GM21390 (cell line): Measurements from ENCODE around the gene STAB2.

Experiments used
- ATAC-seq: cut with Tn5 transposase; IDR thresholded peaks from one replicate; pipeline ENCODE4 v1.9.1; 2021; ENCODE audit not compliant: unreplicated experiment

STAB2 gene

GRCh38 chr12:103773109-103773910 lies 186.2 kb downstream of the STAB2 start:
- ATAC-seq, result no peak

GRCh38 chr12:103774977-103775560 lies 188.0 kb downstream of the STAB2 start:
- ATAC-seq, result no peak

- no peak for ATAC-seq
Observed at GRCh38 chr12:103778781-103779180, 191.7 kb downstream of the STAB2 start.

- no peak for ATAC-seq
Observed at GRCh38 chr12:103779410-103780092, 192.5 kb downstream of the STAB2 start.

GRCh38 chr12:103780093-103780440 lies 193.0 kb downstream of the STAB2 start:
- no peak for ATAC-seq

GRCh38 chr12:103780992-103781391 lies 193.9 kb downstream of the STAB2 start:
- no peak for ATAC-seq

GRCh38 chr12:103782399-103782798 lies 195.3 kb downstream of the STAB2 start:
- no peak for ATAC-seq

GRCh38 chr12:103783744-103784664 lies 196.9 kb downstream of the STAB2 start:
- no peak for ATAC-seq

GRCh38 chr12:103785243-103786031 lies 198.4 kb downstream of the STAB2 start:
- no peak for ATAC-seq

GRCh38 chr12:103786201-103786600 lies 199.1 kb downstream of the STAB2 start:
- no peak for ATAC-seq

- no peak for ATAC-seq
Observed at GRCh38 chr12:103791350-103791920, 204.4 kb downstream of the STAB2 start.

GRCh38 chr12:103793046-103793445 lies 206.0 kb downstream of the STAB2 start:
- ATAC-seq, result no peak

GRCh38 chr12:103793512-103794045 lies 206.5 kb downstream of the STAB2 start:
- no peak for ATAC-seq

- ATAC-seq, result no peak
Observed at GRCh38 chr12:103794309-103795213, 207.5 kb downstream of the STAB2 start.

- no peak for ATAC-seq
Observed at GRCh38 chr12:103798586-103798985, 211.5 kb downstream of the STAB2 start.

GRCh38 chr12:103799504-103799856 lies 212.4 kb downstream of the STAB2 start:
- no peak for ATAC-seq

- ATAC-seq, result no peak
Observed at GRCh38 chr12:103799857-103800771, 213.0 kb downstream of the STAB2 start.
